ENCODE results near the gene PPME1.

- no peak for TF ChIP-seq CTCF (IDR thresholded peaks at IDR 0.05)
- TF ChIP-seq POLR2AphosphoS5 (IDR thresholded peaks at IDR 0.05), result no peak
- no peak for TF ChIP-seq POLR2A (IDR thresholded peaks at IDR 0.05)
Observed at GRCh38 chr11:74283580-74284180, 112.6 kb downstream of the PPME1 start.

Data from prostate gland (tissue), 2 donors.